GM21447 (cell line): ENCODE data around the gene PRR15.

Source experiments
- ATAC-seq: cut with Tn5 transposase; IDR thresholded peaks from one replicate; pipeline ENCODE4 v1.9.1; 2021; ENCODE audit not compliant: unreplicated experiment

Gene PRR15

GRCh38 chr7:29609162-29610037 is 45.8 kb downstream of the PRR15 start:
- ATAC-seq = no peak

DNA sequence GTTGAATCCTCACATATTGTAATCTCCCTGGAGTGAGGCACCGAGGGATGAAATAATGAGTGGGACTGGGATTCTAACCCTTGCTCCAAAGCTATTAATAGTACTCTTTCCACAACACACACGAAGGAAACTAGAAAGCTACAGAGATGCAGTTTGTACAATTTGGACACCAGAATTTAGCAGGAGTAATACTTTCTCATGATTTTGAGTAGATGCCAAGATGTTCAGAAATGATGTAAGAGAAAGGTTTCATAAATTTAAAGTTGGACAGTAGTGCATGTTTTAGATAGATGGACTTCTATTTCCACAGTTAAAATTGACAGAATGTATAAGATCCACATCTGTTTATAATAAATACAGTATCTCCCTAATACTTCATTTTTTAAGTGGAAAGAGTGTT is 46.5 kb downstream of the PRR15 start:
- no peak for ATAC-seq

DNA sequence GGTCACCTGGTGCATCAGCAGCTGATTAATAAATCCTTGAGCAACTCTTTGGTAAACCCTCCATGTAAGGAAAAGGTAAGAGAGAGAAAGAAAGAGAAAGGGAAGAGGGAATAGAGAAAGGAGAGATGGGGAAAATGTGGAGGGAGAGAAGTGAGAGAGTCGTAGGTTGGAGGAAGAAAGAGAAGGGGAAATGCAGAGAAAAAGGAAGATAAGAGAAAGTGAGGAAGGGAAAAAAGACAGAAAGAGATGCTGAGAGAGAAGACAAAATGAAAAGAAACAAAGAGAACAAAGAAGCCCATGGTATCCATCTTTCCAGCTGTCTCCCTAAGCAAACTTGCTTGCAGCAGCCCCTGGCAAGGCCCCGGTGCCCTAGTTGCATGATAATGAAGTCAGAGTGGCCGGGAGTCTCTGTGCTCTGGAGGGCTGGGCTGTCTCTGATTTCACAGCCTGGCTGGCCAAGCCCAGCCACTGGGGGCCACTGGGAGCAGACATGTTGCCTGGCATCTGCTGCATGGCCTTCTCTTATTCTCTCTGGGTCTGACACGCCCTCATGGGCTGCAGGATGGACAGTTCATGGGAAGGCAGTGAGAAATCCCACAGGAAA is 48.4 kb downstream of the PRR15 start:
- ATAC-seq = no peak

- ATAC-seq = no peak
These were observed 49.0 kb downstream of the PRR15 start for GRCh38 chr7:29612596-29612995.

- ATAC-seq = no peak
These were observed 49.5 kb downstream of the PRR15 start for GRCh38 chr7:29613100-29613499.

DNA sequence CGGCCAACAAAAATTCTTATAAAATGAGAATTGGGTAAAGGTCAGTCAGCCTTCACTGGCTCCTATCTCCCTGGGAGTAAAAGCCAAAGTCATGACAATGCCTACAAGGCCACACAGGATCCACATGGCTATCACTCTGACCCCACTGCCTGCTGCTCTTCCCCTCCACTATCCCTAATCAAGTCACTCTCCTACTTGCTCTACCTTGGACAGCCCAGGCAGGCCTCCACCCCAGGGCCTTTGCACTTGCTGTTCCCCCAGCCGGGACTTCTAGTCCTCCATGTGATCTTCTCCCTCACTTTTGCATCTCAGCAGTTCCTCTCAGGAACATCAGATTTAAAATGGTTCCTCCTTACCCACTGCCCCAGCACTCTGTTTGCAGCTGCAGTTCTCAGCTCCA is 50.6 kb downstream of the PRR15 start:
- ATAC-seq = no peak
